ENCODE results near the gene FUT8.
"Not testable (repeated sequence)": the region's sequence is repeated elsewhere in the genome, so short reads cannot be mapped to it uniquely, and the experiment has no call there.

Gene FUT8

GRCh38 chr14:65456247-65456646 is 43.7 kb downstream of the FUT8 start:
- DNase-seq = no peak

- no peak for DNase-seq
Measured at GRCh38 chr14:65461730-65462129, 49.2 kb downstream of the FUT8 start.

- DNase-seq = no peak
Measured at GRCh38 chr14:65462411-65462810, 49.9 kb downstream of the FUT8 start.

GRCh38 chr14:65465584-65465983 is 53.1 kb downstream of the FUT8 start:
- no peak for DNase-seq

- not testable (repeated sequence) for DNase-seq
Measured at GRCh38 chr14:65467926-65468325, 55.4 kb downstream of the FUT8 start.

GRCh38 chr14:65469903-65470302 is 57.4 kb downstream of the FUT8 start:
- no peak for DNase-seq

GRCh38 chr14:65470404-65470880 is 57.9 kb downstream of the FUT8 start:
- no peak for DNase-seq

- DNase-seq = no peak
Measured at GRCh38 chr14:65471038-65471878, 58.7 kb downstream of the FUT8 start.

GRCh38 chr14:65472189-65472588 is 59.7 kb downstream of the FUT8 start:
- DNase-seq = no peak

GRCh38 chr14:65476273-65476941 is 63.9 kb downstream of the FUT8 start:
- DNase-seq = no peak

GRCh38 chr14:65476942-65477318 is 64.4 kb downstream of the FUT8 start:
- no peak for DNase-seq

GRCh38 chr14:65478017-65478416 is 65.5 kb downstream of the FUT8 start:
- no peak for DNase-seq

GRCh38 chr14:65478596-65478995 is 66.1 kb downstream of the FUT8 start:
- no peak for DNase-seq

- DNase-seq = no peak
Measured at GRCh38 chr14:65479386-65479785, 66.9 kb downstream of the FUT8 start.

GRCh38 chr14:65482757-65483438 is 70.4 kb downstream of the FUT8 start:
- no peak for DNase-seq

GRCh38 chr14:65483647-65484046 is 71.1 kb downstream of the FUT8 start:
- no peak for DNase-seq

- DNase-seq = no peak
Measured at GRCh38 chr14:65485516-65485915, 73.0 kb downstream of the FUT8 start.

- no peak for DNase-seq
Measured at GRCh38 chr14:65486863-65487262, 74.3 kb downstream of the FUT8 start.

GRCh38 chr14:65487783-65488494 is 75.4 kb downstream of the FUT8 start:
- no peak for DNase-seq

GRCh38 chr14:65491274-65491673 is 78.7 kb downstream of the FUT8 start:
- DNase-seq = no peak

- no peak for DNase-seq
Measured at GRCh38 chr14:65492266-65492665, 79.7 kb downstream of the FUT8 start.

- no peak for DNase-seq
Measured at GRCh38 chr14:65495196-65495595, 82.7 kb downstream of the FUT8 start.

All from activated effector memory CD4-positive, alpha-beta T cell treated with Interleukin-2 at 50 U/mL for 16 hours (primary cell).